AG09309 (cell line): ENCODE data around the gene GJB4.

ENCODE experiments used
- DNase-seq: peaks from one replicate; pipeline ENCODE4 v3.0.0-alpha.2; 2010; ENCODE audit warnings: low read depth
- H3K4me3 ChIP-seq: 2 replicates; pipeline ENCODE4 v1.5.1; 2011; ENCODE audit warnings: mild to moderate bottlenecking, low read depth, low read length, moderate library complexity; ENCODE audit not compliant: control insufficient read depth
- CTCF ChIP-seq: IDR thresholded peaks from 2 replicates; pipeline ENCODE4 v1.5.1; 2011; ENCODE audit warnings: mild to moderate bottlenecking, low read depth, low read length, inconsistent platforms; ENCODE audit not compliant: insufficient read depth, control insufficient read depth; ENCODE audit errors: missing control alignments

Gene GJB4

GRCh38 chr1:34746101-34746500 lies 13.4 kb upstream of the GJB4 start:
- TF ChIP-seq CTCF = no peak
- no peak overlapping the region for H3K4me3 ChIP-seq
- no peak for DNase-seq

GRCh38 chr1:34746785-34747637 lies 12.5 kb upstream of the GJB4 start:
- TF ChIP-seq CTCF = no peak
- DNase-seq = no peak

GRCh38 chr1:34747638-34747941 lies 11.9 kb upstream of the GJB4 start:
- no peak for TF ChIP-seq CTCF
- no peak overlapping the region for H3K4me3 ChIP-seq
- no peak for DNase-seq

More at GRCh38 chr1:34746785-34747637, 12.5 kb upstream of the GJB4 start:
- H3K4me3 ChIP-seq = no peak overlapping the region

- TF ChIP-seq CTCF = no peak
- DNase-seq = no peak
- no peak overlapping the region for H3K4me3 ChIP-seq
Measured at GRCh38 chr1:34749992-34750391, 9.5 kb upstream of the GJB4 start.

- no peak for TF ChIP-seq CTCF
- no peak overlapping the region for H3K4me3 ChIP-seq
- DNase-seq = no peak
Measured at GRCh38 chr1:34750610-34751009, 8.9 kb upstream of the GJB4 start.

- no peak for TF ChIP-seq CTCF
- no peak overlapping the region for H3K4me3 ChIP-seq
- no peak for DNase-seq
Measured at GRCh38 chr1:34753163-34753562, 6.4 kb upstream of the GJB4 start.
